Peyer's patch (tissue), 4 donors: Measurements from ENCODE around the gene C16orf95. TPM values are rescaled to one million over a fixed set of nuclear protein-coding genes. Genes with fewer than 3 reads are reported as not detected.

Experiments used
- DNase-seq, 3 donors: peaks; one replicate each; pipeline ENCODE4 v3.0.0-alpha.2; 2017 to 2019
- H3K27ac ChIP-seq, 4 donors: fragments of 200-600 bp; sonication (generic); one replicate each; pipeline ENCODE4 v1.5.1; 2016 to 2019
- H3K27me3 ChIP-seq, 2 donors: fragments of 200-600 bp; sonication (generic); one replicate each; pipeline ENCODE4 v1.5.1; 2019
- H3K36me3 ChIP-seq, 3 donors: fragments of 200-600 bp; sonication (generic); one replicate each; pipeline ENCODE4 v1.5.1; 2016 to 2019
- H3K4me1 ChIP-seq, 4 donors: fragments of 200-600 bp; sonication (generic); one replicate each; pipeline ENCODE4 v1.5.1; 2016 to 2019
- H3K4me3 ChIP-seq, 4 donors: fragments of 200-600 bp; sonication (generic); 1 replicate in 3 of 4; 2 replicates in 1 of 4; pipeline ENCODE4 v1.5.1; 2016 to 2019; ENCODE audit warnings: mild to moderate bottlenecking in 1 of 4
- H3K9me3 ChIP-seq, 4 donors: fragments of 200-600 bp; sonication (generic); one replicate each; pipeline ENCODE4 v1.5.1; 2016 to 2019; ENCODE audit warnings: mild to moderate bottlenecking in 1 of 4
- CTCF ChIP-seq, 6 experiments: fragments of 450-650 bp in 4 of 6; fragments of 200-600 bp in 2 of 6; sonication (generic) in 1 of 6; IDR thresholded peaks; one replicate each; pipeline ENCODE4 v1.5.1; 2017 to 2019; ENCODE audit warnings: antibody characterized with exemption in 6 of 6, mild to moderate bottlenecking in 3 of 6, moderate library complexity in 1 of 6
- POLR2A ChIP-seq, 2 donors: fragments of 450-650 bp; IDR thresholded peaks; one replicate each; pipeline ENCODE4 v1.5.1; 2017; ENCODE audit warnings: antibody characterized with exemption in 2 of 2, mild to moderate bottlenecking in 2 of 2, moderate library complexity in 2 of 2
- total RNA-seq, 4 donors: library from RNA; depleted of rRNA; stranded (reverse); fragments of >200 nt; gene quantifications; one replicate each; pipeline ENCODE4 v1.1.0, GENCODE V29; 2016

C16orf95 gene
- total RNA-seq, 4 donors from 2014 or later = 1.2 TPM; not detected in 3

GRCh38 chr16:87324411-87325275, 7.5 kb upstream of the C16orf95 start:
- Histone ChIP-seq H3K36me3 (peaks cover 0 to 28% (median 0%) of the 10 kb centered on the region in 3 donors), H3K27ac (no peak overlapping the region), H3K27me3 (no peaks in the 10 kb centered on the region), H3K9me3 (no peaks in the 10 kb centered on the region), H3K4me1 (peaks cover 0 to 5% (median 0%) of the 10 kb centered on the region in 4 donors), H3K4me3 (no peak overlapping the region)
- DNase-seq = peak; percentile 31 to 64 (median 51)
- TF ChIP-seq POLR2A (IDR thresholded peaks at IDR 0.05) (no peak), CTCF (IDR thresholded peaks at IDR 0.05) (peak; percentile 59 to 86 (median 70))

GRCh38 chr16:87323727-87324410, 6.7 kb upstream of the C16orf95 start:
- Histone ChIP-seq H3K36me3 (peaks cover 0 to 21% (median 0%) of the 10 kb centered on the region in 3 donors), H3K27me3 (no peaks in the 10 kb centered on the region), H3K4me3 (no peak overlapping the region), H3K4me1 (peaks cover 0 to 5% (median 0%) of the 10 kb centered on the region in 4 donors), H3K9me3 (no peaks in the 10 kb centered on the region), H3K27ac (no peak overlapping the region)
- TF ChIP-seq CTCF (IDR thresholded peaks at IDR 0.05) (no peak), POLR2A (IDR thresholded peaks at IDR 0.05) (no peak)
- DNase-seq = no peak

GRCh38 chr16:87322833-87323726, 5.9 kb upstream of the C16orf95 start:
- Histone ChIP-seq H3K4me3 (no peak overlapping the region), H3K9me3 (no peaks in the 10 kb centered on the region), H3K27me3 (no peaks in the 10 kb centered on the region), H3K27ac (no peak overlapping the region), H3K4me1 (peaks cover 4 to 11% (median 4%) of the 10 kb centered on the region in 4 donors), H3K36me3 (peaks cover 0 to 13% (median 0%) of the 10 kb centered on the region in 3 donors)
- DNase-seq = no peak
- TF ChIP-seq CTCF (IDR thresholded peaks at IDR 0.05) (no peak), POLR2A (IDR thresholded peaks at IDR 0.05) (no peak)

DNA sequence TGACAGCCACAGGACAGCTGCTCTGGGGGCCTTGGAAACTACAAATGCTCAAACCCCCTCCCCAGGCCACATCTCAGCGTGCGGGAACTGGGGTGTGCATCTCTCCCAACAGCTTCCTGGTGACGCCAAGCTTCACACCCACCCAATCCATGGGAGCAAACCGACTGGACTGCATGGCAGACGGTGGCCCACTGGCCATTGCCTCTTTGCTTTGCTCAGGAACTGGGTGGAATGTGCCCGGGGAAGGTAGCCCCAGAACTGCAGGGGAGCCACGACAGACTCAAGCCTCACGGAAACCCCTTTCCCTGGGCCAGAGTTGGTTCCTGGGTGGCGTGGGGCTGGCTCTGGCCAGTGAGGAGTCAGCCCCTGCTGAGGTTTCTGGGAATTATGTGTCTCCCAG, 5.2 kb upstream of the C16orf95 start:
- Histone ChIP-seq H3K27me3 (no peaks in the 10 kb centered on the region), H3K4me3 (no peak overlapping the region), H3K9me3 (no peaks in the 10 kb centered on the region), H3K36me3 (peaks cover 0 to 6% (median 0%) of the 10 kb centered on the region in 3 donors), H3K27ac (no peak overlapping the region), H3K4me1 (peaks cover 5 to 12% (median 6%) of the 10 kb centered on the region in 4 donors)
- no peak for DNase-seq
- TF ChIP-seq CTCF (IDR thresholded peaks at IDR 0.05) (no peak), POLR2A (IDR thresholded peaks at IDR 0.05) (no peak)
